ENCODE measurements around the gene GIPC1. TPM values are rescaled to one million over a fixed set of nuclear protein-coding genes. Genes with fewer than 3 reads are reported as not detected.

GIPC1 gene
- total RNA-seq, 2 experiments from 2014 or later, result 17.3 to 19.6 TPM

DNA sequence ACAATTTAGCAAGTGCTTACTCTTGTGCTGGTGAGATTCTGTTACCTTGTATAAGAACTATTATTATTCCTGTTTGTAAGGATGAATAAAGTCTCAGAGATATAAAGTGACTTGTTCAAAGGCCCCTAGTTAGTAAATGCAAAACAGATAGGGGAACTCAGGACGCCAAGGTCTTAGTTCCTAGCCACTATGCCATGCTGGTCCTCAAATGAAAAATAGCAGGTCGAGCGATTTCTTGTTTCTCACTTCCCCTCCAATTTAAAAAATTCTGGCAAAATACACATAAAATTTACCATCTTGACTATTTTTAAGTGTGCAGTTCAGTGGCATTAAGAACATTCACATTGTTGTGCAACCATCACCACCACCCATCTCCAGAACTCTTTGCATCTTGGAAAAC lies 34.6 kb upstream of the GIPC1 start:
- DNase-seq (no peak), ATAC-seq (no peak)
- intact Hi-C loops (cut with micrococcal nuclease), result no loop called here
- POLR2A ChIA-PET, result interaction anchor here (2.1 kb wide), 1 partner anchor 12 kb away, joined by 7 read pairs; the partner anchor contains the start of gene DNAJB1
- H3K27me3 Mint-ChIP-seq, result no peaks in the 10 kb centered on the region
- H3K4me3 Mint-ChIP-seq, result peak overlapping the region; percentile 88
- CTCF ChIA-PET, result interaction anchor here (0.8 to 1.0 kb wide), 3 partner anchors 26 to 50 kb away, joined by 3 to 5 read pairs (median 3); no protein-coding TSS in a partner anchor
- no peak overlapping the region for H3K27ac Mint-ChIP-seq
- H3K9me3 Mint-ChIP-seq, result no peaks in the 10 kb centered on the region
- peaks cover 30% of the 10 kb centered on the region for H3K4me1 Mint-ChIP-seq (ENCODE audit: low read depth)
- peaks cover 12% of the 10 kb centered on the region for H3K36me3 Mint-ChIP-seq (ENCODE audit: low read depth)
- TF ChIP-seq, protein P1, sequence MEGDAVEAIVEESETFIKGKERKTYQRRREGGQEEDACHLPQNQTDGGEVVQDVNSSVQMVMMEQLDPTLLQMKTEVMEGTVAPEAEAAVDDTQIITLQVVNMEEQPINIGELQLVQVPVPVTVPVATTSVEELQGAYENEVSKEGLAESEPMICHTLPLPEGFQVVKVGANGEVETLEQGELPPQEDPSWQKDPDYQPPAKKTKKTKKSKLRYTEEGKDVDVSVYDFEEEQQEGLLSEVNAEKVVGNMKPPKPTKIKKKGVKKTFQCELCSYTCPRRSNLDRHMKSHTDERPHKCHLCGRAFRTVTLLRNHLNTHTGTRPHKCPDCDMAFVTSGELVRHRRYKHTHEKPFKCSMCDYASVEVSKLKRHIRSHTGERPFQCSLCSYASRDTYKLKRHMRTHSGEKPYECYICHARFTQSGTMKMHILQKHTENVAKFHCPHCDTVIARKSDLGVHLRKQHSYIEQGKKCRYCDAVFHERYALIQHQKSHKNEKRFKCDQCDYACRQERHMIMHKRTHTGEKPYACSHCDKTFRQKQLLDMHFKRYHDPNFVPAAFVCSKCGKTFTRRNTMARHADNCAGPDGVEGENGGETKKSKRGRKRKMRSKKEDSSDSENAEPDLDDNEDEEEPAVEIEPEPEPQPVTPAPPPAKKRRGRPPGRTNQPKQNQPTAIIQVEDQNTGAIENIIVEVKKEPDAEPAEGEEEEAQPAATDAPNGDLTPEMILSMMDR (IDR thresholded peaks at IDR 0.05), result no peak

GRCh38 chr19:14530005-14530348 lies 34.0 kb upstream of the GIPC1 start:
- Mint-ChIP-seq H3K9me3 (no peaks in the 10 kb centered on the region), H3K4me1 (ENCODE audit: low read depth) (peaks cover 33% of the 10 kb centered on the region), H3K27ac (peak overlapping the region; percentile 88), H3K36me3 (ENCODE audit: low read depth) (peaks cover 12% of the 10 kb centered on the region), H3K4me3 (peak overlapping the region; percentile 88), H3K27me3 (no peaks in the 10 kb centered on the region)
- DNase-seq (no peak), ATAC-seq (no peak)
- intact Hi-C loops (cut with micrococcal nuclease), result no loop called here
- ChIA-PET CTCF (interaction anchor here (1.0 kb wide), 2 partner anchors 26 to 27 kb away, joined by 3 to 5 read pairs; no protein-coding TSS in a partner anchor), POLR2A (interaction anchor here (1.5 to 2.1 kb wide), 2 partner anchors 11 to 24 kb away, joined by 6 to 7 read pairs; partner anchors contain the start of gene DNAJB1)
- TF ChIP-seq, protein P1 (IDR thresholded peaks at IDR 0.05), result no peak

DNA sequence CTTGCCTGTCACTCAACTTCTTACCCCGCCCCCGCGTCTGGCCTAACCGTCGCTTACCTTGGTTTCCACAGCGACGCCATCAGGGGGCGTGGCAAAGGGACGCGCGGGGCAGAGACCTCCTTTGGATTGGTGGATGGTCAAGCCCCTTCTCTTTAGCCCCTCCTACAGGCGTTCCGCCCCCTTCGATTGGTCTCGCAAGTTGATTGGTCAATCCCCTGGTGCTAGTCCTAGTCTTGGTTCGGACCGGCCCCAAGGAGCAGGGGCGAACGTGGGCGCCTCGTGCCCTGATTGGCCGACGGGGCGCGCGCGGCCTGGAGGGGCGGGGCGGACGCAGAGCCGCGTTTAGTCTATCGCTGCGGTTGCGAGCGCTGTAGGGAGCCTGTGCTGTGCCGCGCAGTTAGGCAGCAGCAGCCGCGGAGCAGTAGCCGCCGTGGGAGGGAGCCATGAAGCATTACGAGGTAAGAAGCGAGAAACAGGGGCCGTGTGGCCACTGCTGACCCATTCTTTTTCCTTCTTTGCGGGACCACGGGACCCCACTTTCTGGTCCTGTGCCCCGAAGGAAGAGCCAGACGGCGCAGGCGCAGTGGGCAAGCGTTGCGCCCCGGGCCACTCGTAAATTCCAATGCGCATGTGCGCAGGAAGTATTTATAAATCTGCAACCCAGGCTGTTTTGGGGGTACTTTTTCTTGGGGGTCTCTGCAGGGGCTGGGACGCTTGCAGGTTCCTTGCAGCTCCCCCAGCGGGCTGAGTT lies 33.5 kb upstream of the GIPC1 start, which contains the start of gene TECR:
TSS of gene TECR (plus strand) at position 341 of the 751 bp plus-strand sequence. CDS start at position 444, 103 bp downstream.
- DNase-seq, result peak; percentile 100
- intact Hi-C loops (cut with micrococcal nuclease), result no loop called here
- peak within 1 kb of the TSS; percentile 88 for H3K4me3 Mint-ChIP-seq
- TF ChIP-seq, protein P1 (IDR thresholded peaks at IDR 0.05), result no peak
- peak within 1 kb of the TSS; percentile 96 for H3K27ac Mint-ChIP-seq
- peaks cover 12% of the 10 kb centered on the region for H3K36me3 Mint-ChIP-seq (ENCODE audit: low read depth)
- peak; percentile 99 for ATAC-seq
- H3K27me3 Mint-ChIP-seq, result no peaks in the 10 kb centered on the region
- no peaks in the 10 kb centered on the region for H3K9me3 Mint-ChIP-seq
- peaks cover 32% of the 10 kb centered on the region for H3K4me1 Mint-ChIP-seq (ENCODE audit: low read depth)
- POLR2A ChIA-PET, result interaction anchor here (0.7 to 2.1 kb wide), 3 partner anchors 11 to 28 kb away, joined by 3 to 7 read pairs (median 6); partner anchors contain the start of gene DNAJB1
- CTCF ChIA-PET, result interaction anchor here (1.0 kb wide), 2 partner anchors 25 to 28 kb away, joined by 3 to 5 read pairs; no protein-coding TSS in a partner anchor

DNA sequence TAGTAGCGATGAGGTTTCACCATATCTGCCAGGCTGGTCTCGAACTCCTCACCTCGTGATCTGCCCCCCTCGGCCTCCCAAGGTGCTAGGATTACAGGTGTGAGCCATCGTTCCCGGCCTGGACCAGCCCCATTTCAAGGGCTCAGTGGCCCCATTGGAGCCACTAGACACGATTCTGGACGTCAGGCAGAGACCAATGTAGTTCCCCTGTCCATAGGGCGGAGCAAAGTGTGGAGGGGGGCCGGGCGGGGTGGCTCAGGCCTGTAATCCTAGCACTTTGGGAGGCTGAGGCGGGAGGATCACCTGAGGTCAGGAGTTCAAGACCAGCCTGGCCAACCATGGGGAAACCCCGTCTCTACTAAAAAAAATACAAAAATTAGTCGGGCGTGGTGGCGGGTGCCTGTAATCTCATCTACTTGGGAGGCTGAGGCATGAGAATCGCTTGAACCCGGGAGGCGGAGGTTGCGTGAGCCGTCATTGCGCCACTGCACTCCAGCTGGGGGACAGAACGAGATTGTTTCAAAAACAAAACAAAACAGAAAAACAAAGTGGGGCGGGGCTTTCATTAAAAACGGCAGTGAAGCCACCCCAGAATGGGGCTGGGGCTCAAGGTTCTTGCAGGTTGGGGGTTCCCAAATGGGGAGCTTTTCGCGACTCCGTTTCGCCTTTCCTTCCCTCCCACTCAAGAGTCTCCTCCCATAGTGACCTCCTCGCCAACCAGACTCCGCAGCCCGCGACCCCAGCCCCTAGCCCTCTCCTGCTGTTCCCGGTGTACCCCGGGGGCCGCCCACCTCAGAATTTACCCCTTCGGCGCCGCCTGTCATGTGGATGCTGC lies 32.7 kb upstream of the GIPC1 start:
- H3K27me3 Mint-ChIP-seq, result no peaks in the 10 kb centered on the region
- ChIA-PET CTCF (interaction anchor here (0.6 kb wide), 1 partner anchor 28 kb away, joined by 3 read pairs; no protein-coding TSS in a partner anchor), POLR2A (interaction anchor here (0.6 to 2.1 kb wide), 6 partner anchors 10 to 938 kb away, joined by 3 to 7 read pairs (median 3); partner anchors contain the start of gene DNAJB1)
- peaks cover 33% of the 10 kb centered on the region for H3K4me1 Mint-ChIP-seq (ENCODE audit: low read depth)
- H3K9me3 Mint-ChIP-seq, result no peaks in the 10 kb centered on the region
- TF ChIP-seq, protein P1 (IDR thresholded peaks at IDR 0.05), result no peak
- H3K36me3 Mint-ChIP-seq (ENCODE audit: low read depth), result peaks cover 12% of the 10 kb centered on the region
- no peak for DNase-seq
- intact Hi-C loops (cut with micrococcal nuclease), result no loop called here
- peak overlapping the region; percentile 88 for H3K4me3 Mint-ChIP-seq
- H3K27ac Mint-ChIP-seq, result peak overlapping the region; percentile 96
- ATAC-seq, result no peak

All from activated CD8-positive, alpha-beta T cell treated with anti-CD3 and anti-CD28 coated beads for 36 hours (primary cell).